SHP77 (cell line): ENCODE data around the gene ELOA.
A peak's percentile ranks its signal among the peaks of the same experiment; 100 is the strongest.
"Not testable (repeated sequence)": the region's sequence is repeated elsewhere in the genome, so short reads cannot be mapped to it uniquely, and the experiment has no call there.

Source experiments
- DNase-seq, 2 experiments: peaks; one replicate each; lab custom pipeline; 2025; lab: John Stamatoyannopoulos, UW

ELOA gene

DNA sequence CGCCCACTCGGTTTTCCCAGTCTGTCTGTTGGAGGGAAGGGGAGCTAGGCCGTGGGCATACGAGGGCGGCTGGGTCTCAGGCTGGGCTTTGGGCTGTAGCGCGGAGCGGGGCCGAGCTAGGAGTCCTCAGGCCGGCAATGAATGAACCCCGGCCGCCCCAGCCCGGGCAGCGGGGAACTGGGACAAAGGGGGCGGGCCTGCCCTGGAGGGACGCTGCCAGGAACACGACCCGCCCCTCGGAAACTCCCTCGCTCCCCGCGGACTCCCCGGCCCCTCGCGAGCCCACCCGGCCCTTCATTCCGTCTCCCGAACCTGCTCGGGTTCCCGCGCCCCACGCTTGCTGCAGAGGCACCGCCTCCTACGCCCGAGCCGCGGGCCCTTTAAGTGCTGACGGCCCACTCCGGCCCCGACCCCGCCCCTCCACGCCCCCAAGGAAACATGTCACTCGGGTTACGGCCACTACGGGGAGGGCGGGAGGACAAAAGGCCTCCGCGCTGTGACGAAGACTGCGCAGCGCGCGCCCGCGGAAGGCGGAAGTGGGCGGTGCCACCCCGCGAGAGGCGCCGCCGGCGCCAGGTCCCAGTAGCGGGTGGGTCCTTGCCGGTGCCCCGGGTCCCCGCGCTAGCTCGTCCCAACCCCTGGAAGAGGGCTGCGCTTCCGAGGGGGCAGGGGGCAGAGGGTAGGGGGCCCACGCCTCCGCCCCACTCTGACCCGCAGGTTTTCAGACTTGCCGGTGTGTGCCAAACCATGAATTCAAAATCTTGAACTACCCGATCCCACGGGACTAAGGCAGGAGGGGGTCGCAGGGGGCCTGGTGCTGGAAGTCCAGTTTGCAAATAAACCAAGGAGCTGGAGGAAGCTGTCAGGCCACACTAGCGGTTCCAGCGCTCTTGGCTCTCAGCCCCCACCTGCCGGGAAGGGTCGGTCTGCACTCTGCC, 57.4 kb downstream of the ELOA start, which contains the start of gene GALE:
TSS of gene GALE (minus strand) at position 355 of the 938 bp plus-strand sequence. CDS start 1,747 bp downstream, outside the sequence.
- DNase-seq: peak; percentile 90 to 93

DNA sequence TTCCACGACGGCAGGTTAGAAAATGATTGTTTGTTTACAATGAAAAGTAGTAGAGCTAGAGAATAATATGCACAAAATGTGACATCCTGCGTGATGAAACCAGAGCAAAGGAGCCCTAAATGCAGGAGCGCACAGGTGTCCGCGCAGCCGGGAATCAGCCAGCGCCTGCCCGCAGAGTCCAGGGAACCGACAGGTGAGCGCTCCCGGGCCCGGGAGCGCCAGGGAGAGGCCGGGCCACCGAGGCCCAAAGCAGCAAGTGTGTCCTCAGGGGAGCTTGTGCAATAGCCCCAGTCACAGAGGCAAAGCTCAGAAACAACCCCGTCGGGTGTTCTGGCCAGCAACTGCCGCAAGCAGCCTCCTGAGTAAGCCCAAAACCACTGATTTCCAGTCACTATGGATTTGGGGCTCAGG, 58.1 kb downstream of the ELOA start:
- no peak for DNase-seq

DNA sequence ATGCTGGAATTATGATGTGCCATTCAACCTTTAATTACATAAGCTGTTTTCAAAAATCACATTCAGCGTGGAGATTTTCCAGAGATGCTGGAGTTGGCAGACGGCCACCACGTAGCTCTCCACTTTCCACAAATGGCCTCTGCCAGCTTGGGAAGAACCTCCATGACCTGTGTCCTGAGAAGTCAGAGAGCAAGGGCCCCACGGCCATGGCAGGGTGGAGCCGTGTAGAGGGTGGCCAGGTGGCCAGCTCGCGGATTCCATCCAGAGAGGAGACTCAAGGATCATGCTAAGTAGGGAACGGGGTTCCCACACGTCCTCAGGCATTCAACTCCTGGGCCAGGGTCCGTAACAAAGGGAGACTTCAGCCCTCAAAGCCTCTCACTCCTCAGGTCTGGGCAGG, 58.6 kb downstream of the ELOA start:
- no peak for DNase-seq

DNA sequence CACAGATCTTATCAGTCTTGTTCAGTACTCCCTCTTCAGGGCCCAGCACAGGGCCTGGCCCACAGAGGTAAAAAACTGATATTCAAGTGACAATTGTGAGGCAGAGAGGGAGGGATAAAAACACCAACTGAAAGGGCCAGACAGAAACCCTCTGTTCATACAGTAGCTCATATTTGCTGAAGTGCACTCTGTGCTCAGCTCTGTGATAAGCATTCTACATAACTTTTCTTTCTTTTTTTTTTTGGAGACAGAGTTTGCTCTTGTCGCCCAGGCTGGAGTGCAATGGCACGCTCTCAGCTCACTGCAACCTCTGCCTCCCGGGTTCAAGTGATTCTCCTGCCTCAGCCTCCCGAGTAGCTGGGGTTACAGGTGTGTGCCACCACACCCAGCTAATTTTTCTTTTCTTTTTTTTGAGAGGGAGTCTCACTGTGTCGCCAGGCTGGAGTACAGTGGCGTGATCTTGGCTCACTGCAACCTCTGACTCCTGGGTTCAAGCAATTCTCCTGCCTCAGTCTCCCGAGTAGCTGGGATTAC, 59.6 kb downstream of the ELOA start:
- DNase-seq: not testable (repeated sequence)

DNA sequence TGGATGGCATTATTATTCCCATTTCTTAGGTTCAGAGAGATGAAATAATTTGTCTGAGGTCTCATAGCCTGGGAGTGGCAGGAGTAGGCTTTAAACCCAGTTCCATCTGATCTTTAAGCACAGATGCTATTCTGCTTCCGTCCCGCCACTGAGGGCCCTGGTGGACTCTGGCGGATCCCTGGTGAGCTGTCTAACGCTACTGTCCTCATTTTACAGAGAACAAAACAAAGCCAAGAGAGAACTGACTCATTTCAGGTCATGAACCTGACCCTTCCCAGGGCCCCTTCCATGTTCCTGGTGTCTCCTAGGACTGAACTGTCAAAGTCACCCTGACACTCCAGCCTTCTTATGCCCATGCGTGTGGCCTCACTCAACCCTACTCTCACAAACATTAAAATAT, 60.4 kb downstream of the ELOA start:
- DNase-seq: no peak

DNA sequence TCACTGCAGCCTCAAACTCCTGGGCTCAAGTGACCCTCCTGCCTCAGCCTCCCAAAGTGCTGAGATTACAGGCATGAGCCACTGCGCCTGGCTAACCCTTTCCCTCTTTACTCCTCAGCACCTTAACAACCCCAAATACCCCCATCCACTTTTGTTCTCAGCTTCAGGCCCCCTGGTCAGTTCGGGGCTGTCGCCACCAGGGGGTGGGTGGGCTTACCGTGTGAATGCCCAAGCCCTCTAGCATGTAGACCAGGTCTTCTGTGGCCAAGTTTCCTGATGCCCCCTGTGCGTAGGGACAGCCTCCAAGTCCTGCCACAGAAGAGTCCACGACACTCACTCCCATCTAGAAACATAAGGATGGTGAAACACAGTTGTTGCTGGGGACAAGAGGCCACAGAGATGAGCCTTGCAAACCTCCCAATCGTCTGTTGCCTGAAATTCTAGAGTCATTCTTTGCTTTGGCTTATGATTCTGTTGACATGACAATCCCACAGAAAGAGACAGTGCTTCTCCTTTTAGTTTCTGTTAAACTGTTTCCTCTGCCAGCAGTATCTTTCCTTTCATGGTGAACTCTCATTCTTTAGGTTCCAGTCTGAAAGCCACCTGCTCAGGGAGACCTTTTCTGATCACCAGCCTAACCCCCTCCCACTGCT, 61.0 kb downstream of the ELOA start:
- no peak for DNase-seq

DNA sequence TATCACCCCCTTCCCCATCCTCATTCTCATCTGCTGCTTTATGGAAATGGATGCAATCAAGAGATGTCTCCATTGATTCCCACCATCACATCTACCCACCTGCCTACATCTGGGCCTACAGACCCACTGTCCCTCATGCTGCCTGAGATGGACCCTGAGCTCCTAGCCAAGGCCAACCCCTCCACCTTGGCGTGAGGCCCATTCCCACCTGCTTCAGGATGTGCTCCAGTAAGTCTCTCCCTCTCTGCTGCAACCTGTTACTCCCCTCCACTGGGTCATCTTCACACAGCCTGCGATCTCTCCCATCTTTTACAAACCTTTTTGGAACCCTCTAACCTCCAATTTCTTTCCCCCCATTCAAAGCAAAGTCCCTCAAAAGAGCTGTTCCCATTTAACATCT, 61.8 kb downstream of the ELOA start:
- no peak for DNase-seq

DNA sequence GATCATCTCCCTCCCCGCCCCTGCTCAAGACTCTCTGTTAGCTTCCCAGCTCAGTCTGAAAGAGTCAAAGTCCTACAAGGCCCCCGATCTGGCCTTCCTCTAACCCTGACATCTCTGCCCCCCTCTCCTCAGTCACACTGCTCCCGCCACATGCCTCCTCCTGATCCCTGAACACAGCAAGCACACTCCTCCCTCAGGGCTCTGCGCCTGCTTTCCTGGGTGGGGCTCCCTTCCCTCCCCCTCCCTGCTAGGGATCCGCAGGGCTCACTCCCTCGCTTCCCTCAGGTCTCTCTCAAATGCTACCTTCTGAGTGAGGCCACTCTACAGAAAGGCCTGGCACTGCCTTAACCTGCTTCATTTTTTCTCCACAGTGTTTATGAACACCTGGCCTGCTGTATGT, 63.0 kb downstream of the ELOA start:
- no peak for DNase-seq

DNA sequence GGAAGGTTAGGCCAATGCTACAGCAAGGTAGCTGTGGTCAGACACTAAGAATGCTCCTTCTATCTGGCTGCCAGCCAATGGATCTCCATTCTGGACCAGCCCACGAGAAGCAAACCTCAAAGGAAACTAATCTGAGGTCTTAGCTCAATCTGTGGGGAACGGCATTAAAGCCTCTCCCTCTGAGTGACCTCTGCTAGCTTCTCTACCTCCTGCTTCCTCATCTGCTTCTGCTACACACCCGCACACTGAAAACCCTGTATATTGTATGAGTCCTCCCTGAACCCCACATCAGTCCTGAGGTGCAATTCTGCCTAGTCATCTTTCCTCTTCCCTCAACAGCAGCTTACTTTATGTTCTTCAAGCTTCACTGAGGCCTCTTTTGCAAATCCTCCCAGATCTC, 64.2 kb downstream of the ELOA start:
- DNase-seq: no peak

DNA sequence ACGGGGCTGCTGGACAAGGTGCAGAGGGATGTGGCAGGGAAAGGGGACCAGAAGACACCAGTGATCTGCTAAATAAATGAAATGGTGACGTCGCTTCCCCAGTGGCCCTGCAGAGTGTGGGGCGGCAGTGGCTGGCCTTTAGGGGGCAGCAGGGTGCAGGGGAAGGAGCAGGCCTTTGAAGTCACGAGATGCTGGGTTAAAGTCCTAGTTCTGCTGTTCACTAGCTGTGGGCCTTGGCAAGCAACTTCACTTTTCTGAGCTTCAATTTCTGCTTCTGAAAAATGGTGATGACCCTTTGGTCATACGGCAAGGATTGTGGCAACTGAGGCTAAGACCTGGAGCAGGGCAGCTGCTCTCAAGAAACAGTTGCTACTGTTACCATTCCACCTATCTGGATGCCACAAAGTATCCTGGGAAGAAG, 66.5 kb downstream of the ELOA start:
- peak; percentile 52 to 71 for DNase-seq

DNA sequence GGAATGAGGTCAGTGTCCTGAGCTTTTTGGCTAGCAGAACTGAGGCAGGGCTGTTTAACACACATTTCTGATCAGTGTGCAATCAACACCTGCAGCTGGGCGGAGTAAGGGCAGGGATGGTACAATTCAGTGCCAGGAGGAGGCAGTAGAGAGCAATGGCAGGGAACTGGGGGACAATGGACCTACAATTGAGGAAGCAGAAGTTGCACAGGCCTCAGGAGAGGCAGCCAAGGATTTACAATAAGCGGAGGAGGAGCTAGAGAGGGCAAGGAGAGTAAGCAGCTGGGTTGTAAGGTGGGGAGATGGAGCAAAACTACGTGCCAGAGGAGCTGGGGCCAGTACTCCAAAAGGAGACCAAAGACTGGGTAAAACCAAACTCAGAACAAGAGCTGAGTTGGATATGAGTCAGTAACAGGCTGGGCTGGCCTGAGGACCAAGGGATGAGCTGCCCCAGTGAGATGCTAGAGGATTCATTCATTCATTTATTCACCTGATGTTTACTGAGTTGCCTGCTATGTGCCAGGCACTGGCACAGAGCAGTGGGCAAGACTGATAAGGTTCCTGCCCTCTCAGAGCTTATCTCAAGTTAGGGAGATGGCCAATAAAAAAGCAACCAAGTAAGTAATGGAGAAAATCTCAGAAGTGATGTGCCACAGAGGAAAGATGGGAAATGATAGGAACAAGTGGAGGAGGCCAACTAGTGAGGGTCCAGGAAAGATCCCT, 67.7 kb downstream of the ELOA start:
- DNase-seq: no peak
